HUES48 (cell line): ENCODE measurements around the gene ZFHX3.

ENCODE experiments used
- H3K27ac ChIP-seq: one replicate; pipeline ENCODE4 v1.7.0; 2013; ENCODE audit warnings: low read depth, low read length, inconsistent platforms
- H3K27me3 ChIP-seq: 2 replicates; pipeline ENCODE4 v1.6.1; 2013; ENCODE audit warnings: mild to moderate bottlenecking, low read length; ENCODE audit not compliant: control insufficient read depth, insufficient read depth
- H3K36me3 ChIP-seq: 2 replicates; pipeline ENCODE4 v1.6.1; 2013; ENCODE audit warnings: low read length; ENCODE audit not compliant: control insufficient read depth, insufficient read depth
- H3K4me1 ChIP-seq: 2 replicates; pipeline ENCODE4 v1.6.1; 2013; ENCODE audit warnings: mild to moderate bottlenecking, low read length; ENCODE audit not compliant: control insufficient read depth, insufficient read depth
- H3K4me3 ChIP-seq: 2 replicates; pipeline ENCODE4 v1.5.1; 2013; ENCODE audit warnings: mild to moderate bottlenecking, low read depth, low read length
- H3K9ac ChIP-seq: 2 replicates; pipeline ENCODE4 v1.6.1; 2013; ENCODE audit warnings: mild to moderate bottlenecking, low read depth, low read length, moderate library complexity
- H3K9me3 ChIP-seq: 2 replicates; pipeline ENCODE4 v1.6.1; 2013; ENCODE audit warnings: low read length; ENCODE audit not compliant: control insufficient read depth, insufficient read depth

Gene ZFHX3

GRCh38 chr16:72815348-72816318 is 232.3 kb downstream of the ZFHX3 start:
- H3K4me3 ChIP-seq = no peak overlapping the region
- H3K4me1 ChIP-seq = no peaks in the 10 kb centered on the region
- H3K27ac ChIP-seq = no peak overlapping the region
- no peak overlapping the region for H3K9ac ChIP-seq
- no peaks in the 10 kb centered on the region for H3K36me3 ChIP-seq
- H3K9me3 ChIP-seq = no peaks in the 10 kb centered on the region
- H3K27me3 ChIP-seq = no peaks in the 10 kb centered on the region

- Histone ChIP-seq H3K27ac (no peak overlapping the region), H3K9me3 (no peaks in the 10 kb centered on the region), H3K4me3 (no peak overlapping the region), H3K4me1 (no peaks in the 10 kb centered on the region), H3K27me3 (no peaks in the 10 kb centered on the region), H3K9ac (no peak overlapping the region), H3K36me3 (no peaks in the 10 kb centered on the region)
These were observed 233.7 kb downstream of the ZFHX3 start for GRCh38 chr16:72814226-72814625.

- Histone ChIP-seq H3K9ac (no peak overlapping the region), H3K36me3 (no peaks in the 10 kb centered on the region), H3K27me3 (no peaks in the 10 kb centered on the region)
These were observed 235.3 kb downstream of the ZFHX3 start for GRCh38 chr16:72812672-72813071.

DNA sequence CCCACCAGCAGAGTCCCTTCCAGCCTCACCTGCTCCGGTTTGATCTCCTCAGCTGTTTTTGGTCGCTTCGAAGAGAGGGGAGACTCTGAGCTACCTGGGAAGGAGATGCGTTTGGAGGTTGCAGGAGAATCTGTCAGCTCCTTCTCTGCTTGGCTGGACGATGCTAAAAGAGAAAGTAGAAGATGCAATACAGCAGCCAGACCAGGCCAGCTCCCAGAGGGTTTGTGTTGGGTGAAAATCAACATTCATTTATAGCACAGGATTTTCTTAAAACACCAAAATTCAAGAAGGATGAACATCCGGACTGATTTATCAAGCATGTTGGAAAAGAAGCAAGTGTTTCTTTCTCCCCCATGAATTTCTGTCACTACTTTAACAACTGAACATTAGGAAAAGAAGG is 236.1 kb downstream of the ZFHX3 start:
- Histone ChIP-seq H3K4me3 (no peak overlapping the region), H3K9me3 (no peaks in the 10 kb centered on the region), H3K9ac (no peak overlapping the region), H3K4me1 (peaks cover 3% of the 10 kb centered on the region; the same call in 1 of the 2 replicates), H3K27me3 (no peaks in the 10 kb centered on the region), H3K27ac (no peak overlapping the region), H3K36me3 (no peaks in the 10 kb centered on the region)

More at GRCh38 chr16:72812672-72813071, 235.3 kb downstream of the ZFHX3 start:
- H3K4me3 ChIP-seq = no peak overlapping the region
- no peaks in the 10 kb centered on the region for H3K9me3 ChIP-seq
- no peaks in the 10 kb centered on the region for H3K4me1 ChIP-seq
- no peak overlapping the region for H3K27ac ChIP-seq

DNA sequence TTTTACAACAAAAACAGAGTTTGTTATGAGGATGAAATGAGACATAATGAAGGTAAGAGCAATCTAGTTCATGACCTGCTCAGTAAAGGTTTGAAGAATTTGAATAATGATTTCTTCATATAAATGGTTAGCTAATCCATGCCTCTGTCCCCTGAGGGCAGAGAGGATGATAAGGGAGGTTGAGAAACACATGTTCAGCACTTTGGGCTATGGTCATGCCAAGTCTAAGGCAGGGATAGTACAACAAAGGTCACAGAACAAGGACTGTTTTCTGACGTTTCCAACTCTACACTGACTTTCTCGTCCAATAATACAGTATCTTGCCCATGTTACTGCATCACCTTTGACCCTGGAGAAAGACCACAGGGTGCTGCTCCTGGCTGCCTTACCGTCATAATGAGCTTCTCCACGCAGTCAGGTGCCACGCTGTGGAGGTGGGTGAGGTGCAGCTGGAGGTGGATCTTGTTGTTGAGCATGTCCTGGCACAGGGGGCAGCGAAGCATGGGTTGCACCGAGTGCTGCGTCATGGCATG is 236.7 kb downstream of the ZFHX3 start:
- no peaks in the 10 kb centered on the region for H3K9me3 ChIP-seq
- no peak overlapping the region for H3K27ac ChIP-seq
- peaks cover 9% of the 10 kb centered on the region for H3K4me1 ChIP-seq
- no peak overlapping the region for H3K9ac ChIP-seq
- no peaks in the 10 kb centered on the region for H3K36me3 ChIP-seq
- H3K27me3 ChIP-seq = no peaks in the 10 kb centered on the region
- no peak overlapping the region for H3K4me3 ChIP-seq

DNA sequence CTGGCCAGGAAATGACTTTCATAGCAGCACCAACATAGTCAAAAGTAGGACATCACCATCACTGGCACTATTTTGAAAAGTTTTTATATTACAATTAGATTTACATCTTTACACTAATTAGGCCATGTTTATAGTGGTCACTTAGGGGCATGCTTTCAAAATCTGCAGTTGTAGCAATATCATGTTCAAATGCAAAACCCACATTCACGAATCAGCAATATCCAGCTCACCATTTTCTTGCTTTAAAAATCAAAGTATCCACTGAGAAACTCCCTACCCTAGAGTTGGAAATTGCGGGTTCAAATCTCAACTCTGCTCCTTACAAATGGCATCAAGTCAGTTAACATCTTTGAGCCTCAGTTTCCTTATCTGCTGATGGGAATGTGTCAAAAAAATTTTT is 237.4 kb downstream of the ZFHX3 start:
- Histone ChIP-seq H3K27me3 (no peaks in the 10 kb centered on the region), H3K4me1 (peaks cover 9% of the 10 kb centered on the region), H3K4me3 (no peak overlapping the region), H3K36me3 (no peaks in the 10 kb centered on the region), H3K27ac (no peak overlapping the region), H3K9me3 (no peaks in the 10 kb centered on the region), H3K9ac (no peak overlapping the region)

GRCh38 chr16:72809446-72809845 is 238.5 kb downstream of the ZFHX3 start:
- no peaks in the 10 kb centered on the region for H3K36me3 ChIP-seq
- H3K4me1 ChIP-seq = peaks cover 9% of the 10 kb centered on the region
- H3K4me3 ChIP-seq = no peak overlapping the region

DNA sequence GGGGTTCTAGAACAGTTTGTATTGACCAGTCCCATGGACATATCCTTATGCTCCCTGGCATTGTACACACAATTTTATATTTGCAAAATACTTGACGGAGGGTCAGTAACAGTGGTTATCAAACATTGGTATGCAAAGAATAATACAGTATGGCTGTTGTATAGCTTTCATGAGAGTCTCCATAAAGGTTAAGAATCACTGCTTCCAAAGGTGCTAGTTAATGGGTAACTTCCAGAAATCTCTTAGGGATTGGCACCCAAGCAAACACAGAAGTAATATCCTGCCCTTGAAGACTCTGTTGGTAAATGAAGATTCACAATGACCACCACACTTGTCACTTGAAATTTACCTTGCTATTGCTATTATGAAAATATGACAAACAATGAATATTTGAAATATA is 239.2 kb downstream of the ZFHX3 start:
- Histone ChIP-seq H3K27me3 (no peaks in the 10 kb centered on the region), H3K36me3 (no peaks in the 10 kb centered on the region), H3K4me1 (peaks cover 9% of the 10 kb centered on the region), H3K27ac (no peak overlapping the region), H3K4me3 (no peak overlapping the region), H3K9me3 (no peaks in the 10 kb centered on the region), H3K9ac (no peak overlapping the region)

More at GRCh38 chr16:72809446-72809845, 238.5 kb downstream of the ZFHX3 start:
- H3K27ac ChIP-seq = no peak overlapping the region
- no peaks in the 10 kb centered on the region for H3K27me3 ChIP-seq
- H3K9ac ChIP-seq = no peak overlapping the region
- H3K9me3 ChIP-seq = no peaks in the 10 kb centered on the region

GRCh38 chr16:72807245-72807644 is 240.7 kb downstream of the ZFHX3 start:
- Histone ChIP-seq H3K27me3 (no peaks in the 10 kb centered on the region), H3K4me3 (no peak overlapping the region), H3K27ac (no peak overlapping the region), H3K4me1 (peaks cover 9% of the 10 kb centered on the region), H3K9me3 (no peaks in the 10 kb centered on the region), H3K36me3 (no peaks in the 10 kb centered on the region), H3K9ac (no peak overlapping the region)

DNA sequence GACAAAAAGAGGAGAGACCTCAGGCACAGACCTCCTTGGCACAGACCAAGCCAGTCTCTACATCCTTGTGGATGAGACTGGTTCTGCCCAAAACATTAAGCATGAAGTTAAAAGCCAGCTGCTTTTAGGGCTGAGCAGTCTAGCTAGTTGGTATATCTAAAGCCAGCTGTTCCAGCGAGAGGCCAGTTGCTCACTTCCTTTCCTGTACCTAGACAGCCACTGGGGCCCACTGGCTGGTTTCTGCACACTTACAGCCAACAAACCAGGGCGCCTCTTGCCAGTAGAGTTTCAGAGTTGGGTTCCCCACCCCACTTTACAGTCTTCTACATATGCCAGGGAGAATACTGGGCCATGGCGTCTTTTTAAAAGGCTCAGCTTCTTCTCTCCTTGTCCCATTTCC is 242.4 kb downstream of the ZFHX3 start:
- H3K9me3 ChIP-seq = no peaks in the 10 kb centered on the region
- H3K27me3 ChIP-seq = no peaks in the 10 kb centered on the region
- H3K9ac ChIP-seq = no peak overlapping the region
- H3K36me3 ChIP-seq = no peaks in the 10 kb centered on the region
- no peak overlapping the region for H3K4me3 ChIP-seq
- H3K27ac ChIP-seq = no peak overlapping the region
- H3K4me1 ChIP-seq = peaks cover 9% of the 10 kb centered on the region

- no peaks in the 10 kb centered on the region for H3K36me3 ChIP-seq
- no peak overlapping the region for H3K4me3 ChIP-seq
- no peaks in the 10 kb centered on the region for H3K4me1 ChIP-seq
- H3K27ac ChIP-seq = no peak overlapping the region
- no peaks in the 10 kb centered on the region for H3K9me3 ChIP-seq
- H3K27me3 ChIP-seq = no peaks in the 10 kb centered on the region
- no peak overlapping the region for H3K9ac ChIP-seq
These were observed 247.3 kb downstream of the ZFHX3 start for GRCh38 chr16:72800524-72801161.
